Mucosa of descending colon (tissue), 3 donors: Measurements from ENCODE around the gene ARHGEF3. TPM values are rescaled to one million over a fixed set of nuclear protein-coding genes. Genes with fewer than 3 reads are reported as not detected.
A peak's percentile ranks its signal among the peaks of the same experiment; 100 is the strongest.

Experiments used
- ATAC-seq: fragments of 200-7000 bp; cut with Tn5 transposase; one replicate; pipeline ENCODE4 v1.9.1; 2020; ENCODE audit warnings: mild to moderate bottlenecking, moderate library complexity
- DNase-seq, 3 donors: peaks; one replicate each; pipeline ENCODE4 v3.0.0-alpha.2; 2020
- H3K36me3 ChIP-seq: fragments of 200-600 bp; one replicate; pipeline ENCODE4 v1.8.0; 2021; ENCODE audit warnings: low read depth, mild to moderate bottlenecking
- H3K4me1 ChIP-seq: fragments of 200-600 bp; one replicate; pipeline ENCODE4 v1.8.0; 2021; ENCODE audit warnings: low read depth, mild to moderate bottlenecking
- H3K4me3 ChIP-seq: fragments of 200-600 bp; one replicate; pipeline ENCODE4 v1.8.0; 2021; ENCODE audit warnings: mild to moderate bottlenecking
- H3K9me3 ChIP-seq: fragments of 200-600 bp; one replicate; pipeline ENCODE4 v1.8.0; 2021; ENCODE audit warnings: mild to moderate bottlenecking
- CTCF ChIP-seq: fragments of 200-600 bp; IDR thresholded peaks from one replicate; pipeline ENCODE4 v1.8.0; 2022; ENCODE audit warnings: antibody characterized with exemption, mild to moderate bottlenecking
- intact Hi-C, 2 donors: fragments of 100-400 bp; cut with DNase I in 1 of 2; cut with micrococcal nuclease in 1 of 2; formaldehyde crosslinking; loops; one replicate each; pipeline versions ENCODE4 v1.11.0 to v1.11.1; 2022; cut with DNase I, micrococcal nuclease
- total RNA-seq, 3 donors: library from RNA; stranded (reverse); fragmentation: NEBNext Ultra II Directional in 2 of 3; extraction: Animal tissue kit (Norgen Biotek cat#: 25700) in 2 of 3; gene quantifications; one replicate each; pipeline versions ENCODE4 v1.2.1 to v1.2.4, GENCODE V29; 2021 to 2023
- donor health status: DM: no; HTN: no; CAD: no; lungs with moderate emphysema.
- donor health status: DM: no; HTN: no; CAD: no.
- donor health status: DM: no; HTN: yes; CAD: no.

ARHGEF3 gene
- total RNA-seq, 3 donors from 2014 or later: 10.1 to 34.5 (median 15.5) TPM

- no peaks in the 10 kb centered on the region for H3K4me1 ChIP-seq
- H3K9me3 ChIP-seq: no peaks in the 10 kb centered on the region
- TF ChIP-seq CTCF: no peak
- intact Hi-C loops: no loop called here
- ATAC-seq: peak; percentile 33
- no peak overlapping the region for H3K4me3 ChIP-seq
- no peaks in the 10 kb centered on the region for H3K36me3 ChIP-seq
- DNase-seq: no peak
These were observed 24.1 kb upstream of the ARHGEF3 start for GRCh38 chr3:56825567-56826438.

- ATAC-seq (no peak), DNase-seq (no peak)
- no peak overlapping the region for H3K4me3 ChIP-seq
- H3K4me1 ChIP-seq: no peaks in the 10 kb centered on the region
- no peaks in the 10 kb centered on the region for H3K36me3 ChIP-seq
- intact Hi-C loops: no loop called here
- H3K9me3 ChIP-seq: no peaks in the 10 kb centered on the region
- no peak for TF ChIP-seq CTCF
These were observed 22.4 kb upstream of the ARHGEF3 start for GRCh38 chr3:56823984-56824703.

GRCh38 chr3:56823421-56823926, 21.7 kb upstream of the ARHGEF3 start:
- DNase-seq (no peak), ATAC-seq (no peak)
- H3K4me1 ChIP-seq: no peaks in the 10 kb centered on the region
- no peaks in the 10 kb centered on the region for H3K9me3 ChIP-seq
- intact Hi-C loops: no loop called here
- H3K36me3 ChIP-seq: no peaks in the 10 kb centered on the region
- TF ChIP-seq CTCF: no peak
- H3K4me3 ChIP-seq: no peak overlapping the region

- DNase-seq (no peak), ATAC-seq (no peak)
- no peak for TF ChIP-seq CTCF
- no peak overlapping the region for H3K4me3 ChIP-seq
- intact Hi-C loops: no loop called here
- no peaks in the 10 kb centered on the region for H3K9me3 ChIP-seq
- no peaks in the 10 kb centered on the region for H3K4me1 ChIP-seq
- no peaks in the 10 kb centered on the region for H3K36me3 ChIP-seq
These were observed 20.8 kb upstream of the ARHGEF3 start for GRCh38 chr3:56822501-56822900.

- intact Hi-C loops: no loop called here
- H3K4me1 ChIP-seq: no peaks in the 10 kb centered on the region
- no peaks in the 10 kb centered on the region for H3K9me3 ChIP-seq
- H3K36me3 ChIP-seq: no peaks in the 10 kb centered on the region
- DNase-seq (no peak), ATAC-seq (no peak)
- no peak for TF ChIP-seq CTCF
- no peak overlapping the region for H3K4me3 ChIP-seq
These were observed 17.5 kb upstream of the ARHGEF3 start for GRCh38 chr3:56819016-56819809.
